ENCODE results near the gene BTBD9.

GRCh38 chr6:38656896-38657295 lies 17.2 kb upstream of the BTBD9 start:
- no peak for TF ChIP-seq YY1 (IDR thresholded peaks at IDR 0.05; ENCODE audit: insufficient read depth, insufficient read length)
- no peak for TF ChIP-seq SUZ12 (IDR thresholded peaks at IDR 0.05; ENCODE audit: extremely low read depth, insufficient read depth, insufficient read length)
- TF ChIP-seq ZNF274 (IDR thresholded peaks at IDR 0.05; ENCODE audit: low read depth, low read length) = no peak

Data from NT2/D1 (cell line).